ENCODE results near the gene RING1.
A peak's percentile ranks its signal among the peaks of the same experiment; 100 is the strongest.

The RING1 gene

GRCh38 chr6:33202799-33203198 lies 5.5 kb upstream of the RING1 start:
- TF ChIP-seq CTCF (IDR thresholded peaks at IDR 0.05; ENCODE audit: borderline replicate concordance, control extremely low read depth, extremely low read depth, insufficient read depth, missing control alignments) = no peak
- DNase-seq (ENCODE audit: low spot score) = no peak
- in situ Hi-C loops (cut with MboI; ENCODE audit: low sequenced_read_pairs, unreplicated experiment) = no loop called here

GRCh38 chr6:33203443-33204164 lies 4.7 kb upstream of the RING1 start:
- no peak for DNase-seq (ENCODE audit: low spot score)
- in situ Hi-C loops (cut with MboI; ENCODE audit: low sequenced_read_pairs, unreplicated experiment) = no loop called here
- no peak for TF ChIP-seq CTCF (IDR thresholded peaks at IDR 0.05; ENCODE audit: borderline replicate concordance, control extremely low read depth, extremely low read depth, insufficient read depth, missing control alignments)

- TF ChIP-seq CTCF (IDR thresholded peaks at IDR 0.05; ENCODE audit: borderline replicate concordance, control extremely low read depth, extremely low read depth, insufficient read depth, missing control alignments) = no peak
- no peak for DNase-seq (ENCODE audit: low spot score)
- in situ Hi-C loops (cut with MboI; ENCODE audit: low sequenced_read_pairs, unreplicated experiment) = no loop called here
Observed at GRCh38 chr6:33204165-33204414, 4.2 kb upstream of the RING1 start.

- DNase-seq (ENCODE audit: low spot score) = peak; percentile 96
- TF ChIP-seq CTCF (IDR thresholded peaks at IDR 0.05; ENCODE audit: borderline replicate concordance, control extremely low read depth, extremely low read depth, insufficient read depth, missing control alignments) = no peak
- in situ Hi-C loops (cut with MboI; ENCODE audit: low sequenced_read_pairs, unreplicated experiment) = no loop called here
Observed at GRCh38 chr6:33204415-33205190, 3.7 kb upstream of the RING1 start, which contains the start of gene HSD17B8. Gene HSD17B8, plus strand, starts transcription at chr6:33204655. Its CDS starts 14 bp downstream, at chr6:33204669.

GRCh38 chr6:33205191-33206026 lies 2.9 kb upstream of the RING1 start:
- peak; percentile 29 for TF ChIP-seq CTCF (IDR thresholded peaks at IDR 0.05; ENCODE audit: borderline replicate concordance, control extremely low read depth, extremely low read depth, insufficient read depth, missing control alignments)
- DNase-seq (ENCODE audit: low spot score) = no peak
- in situ Hi-C loops (cut with MboI; ENCODE audit: low sequenced_read_pairs, unreplicated experiment) = no loop called here

- TF ChIP-seq CTCF (IDR thresholded peaks at IDR 0.05; ENCODE audit: borderline replicate concordance, control extremely low read depth, extremely low read depth, insufficient read depth, missing control alignments) = no peak
- in situ Hi-C loops (cut with MboI; ENCODE audit: low sequenced_read_pairs, unreplicated experiment) = no loop called here
- no peak for DNase-seq (ENCODE audit: low spot score)
Observed at GRCh38 chr6:33206027-33206863, 2.1 kb upstream of the RING1 start.
